Adrenal gland (tissue), 12 donors: Measurements from ENCODE around the gene MAN1C1. TPM values are rescaled to one million over a fixed set of nuclear protein-coding genes. Genes with fewer than 3 reads are reported as not detected.
A peak's percentile ranks its signal among the peaks of the same experiment; 100 is the strongest.

Source experiments
- DNase-seq, 7 donors: peaks; one replicate each; pipeline ENCODE4 v3.0.0-alpha.2; 2019 to 2020
- H3K27ac ChIP-seq, 5 donors: fragments of 200-600 bp; sonication (generic) in 4 of 5; 1 replicate in 3 of 5; 2 replicates in 2 of 5; pipeline versions ENCODE4 v1.5.1 to v1.8.0; 2016 to 2020; ENCODE audit warnings: mild to moderate bottlenecking in 1 of 5
- H3K27me3 ChIP-seq: fragments of 200-600 bp; 2 replicates; pipeline ENCODE4 v1.8.0; 2021
- H3K36me3 ChIP-seq, 2 donors: fragments of 200-600 bp; replicated peaks in 1 of 2; 1 replicate in 1 of 2; 2 replicates in 1 of 2; pipeline versions ENCODE4 v1.5.1 to v1.8.0; 2018 to 2022
- H3K4me1 ChIP-seq, 2 donors: fragments of 200-600 bp; replicated peaks in 1 of 2; 1 replicate in 1 of 2; 2 replicates in 1 of 2; pipeline versions ENCODE4 v1.5.1 to v1.8.0; 2018 to 2021
- H3K4me3 ChIP-seq, 4 donors: fragments of 200-600 bp; sonication (generic) in 3 of 4; one replicate each; pipeline ENCODE4 v1.5.1; 2016 to 2018
- H3K9me3 ChIP-seq, 3 donors: fragments of 200-600 bp; sonication (generic) in 1 of 3; replicated peaks in 1 of 3; 1 replicate in 2 of 3; 2 replicates in 1 of 3; pipeline versions ENCODE4 v1.5.1 to v1.8.0; 2016 to 2021
- CTCF ChIP-seq, 6 experiments: fragments of 450-650 bp in 4 of 6; fragments of 200-600 bp in 2 of 6; sonication (generic) in 1 of 6; IDR thresholded peaks; 1 replicate in 5 of 6; 2 replicates in 1 of 6; pipeline versions ENCODE4 v1.5.1 to v1.8.0; 2016 to 2021; ENCODE audit warnings: antibody characterized with exemption in 6 of 6, mild to moderate bottlenecking in 2 of 6, moderate library complexity in 1 of 6
- POLR2A ChIP-seq, 2 donors: fragments of 450-650 bp; IDR thresholded peaks; one replicate each; pipeline ENCODE4 v1.6.1; 2017; ENCODE audit warnings: antibody characterized with exemption in 2 of 2, mild to moderate bottlenecking in 2 of 2, moderate library complexity in 1 of 2
- WGBS, 4 donors: extraction: QIAGEN DNeasy Blood & Tissue Kit in 2 of 4; methylation state at CpG; one replicate each; pipeline versions ENCODE4 v1.1.5 to v1.1.7; 2013 to 2017; 5-methylcytosine and 5-hydroxymethylcytosine counted together
- intact Hi-C, 2 donors: fragments of 100-400 bp; cut with DNase I; formaldehyde crosslinking; loops; one replicate each; pipeline versions ENCODE4 v1.14.1 to v1.15.0; 2022 to 2023
- polyA plus RNA-seq, 3 donors: library from polyadenylated mRNA; stranded (reverse); fragments of 200-250 nt in 2 of 3; fragments of 350-450 nt in 1 of 3; fragmentation: Illumina TruSeq in 1 of 3; extraction: RNeasy Lipid Tissue Mini Kit (QIAGEN cat#74804) in 1 of 3; gene quantifications; one replicate each; pipeline ENCODE4 v1.2.3, GENCODE V29; 2013 to 2014
- total RNA-seq, 9 donors: library from RNA; depleted of rRNA in 4 of 9; stranded (reverse); fragments of >200 nt in 4 of 9; fragments of 120-200 nt in 1 of 9; fragmentation: NEBNext Ultra II Directional in 1 of 9; extraction: Animal tissue kit (Norgen Biotek cat#: 25700) in 1 of 9; gene quantifications; one replicate each; pipeline versions ENCODE4 v1.1.0 to v1.2.4, GENCODE V29; 2013 to 2023
- donor health status: healthy with polysubstance abuse.
- donor health status: Bipolar disorder and iron deficiency.
- donor health status: DM: yes; HTN: yes; CAD: no.
- donor health status: DM: no; HTN: no; CAD: no.
- donor health status: DM: no; HTN: no; CAD: no.
- donor health status: DM: yes; HTN: yes; CAD: no.

Gene MAN1C1
- total and polyA plus RNA-seq, 12 donors: 2.7 to 58.7 (median 27.7) TPM

- Histone ChIP-seq H3K36me3 (peaks cover 0 to 11% of the 10 kb centered on the region in 2 donors), H3K9me3 (no peaks in the 10 kb centered on the region), H3K4me3 (no peak overlapping the region), H3K27me3 (no peaks in the 10 kb centered on the region), H3K4me1 (peaks cover 0 to 16% of the 10 kb centered on the region in 2 donors), H3K27ac (no peak overlapping the region)
- 89 to 93% (median 91%) methylated on average over 7 of the region's 7 CpGs for whole genome bisulfite sequencing, 4 donors
- intact Hi-C loops: no loop called here
- peak in 1 of 7 donors; percentile 40 for DNase-seq
- TF ChIP-seq POLR2A (IDR thresholded peaks at IDR 0.05): no peak
Observed at GRCh38 chr1:25643929-25644328, 27.3 kb downstream of the MAN1C1 start.

GRCh38 chr1:25644962-25645361 lies 28.4 kb downstream of the MAN1C1 start:
- Histone ChIP-seq H3K27me3 (no peaks in the 10 kb centered on the region), H3K9me3 (no peaks in the 10 kb centered on the region), H3K4me1 (peaks cover 0 to 16% of the 10 kb centered on the region in 2 donors), H3K36me3 (peaks cover 0 to 11% of the 10 kb centered on the region in 2 donors), H3K27ac (no peak overlapping the region), H3K4me3 (no peak overlapping the region)
- TF ChIP-seq CTCF (IDR thresholded peaks at IDR 0.05) (no peak), POLR2A (IDR thresholded peaks at IDR 0.05) (no peak)
- WGBS, 4 donors: 82 to 96% (median 87%) methylated on average over 4 of the region's 4 CpGs
- intact Hi-C loops: no loop called here
- DNase-seq: no peak

GRCh38 chr1:25645637-25646400 lies 29.2 kb downstream of the MAN1C1 start:
- intact Hi-C loops: no loop called here
- H3K4me3 ChIP-seq: no peak overlapping the region
- DNase-seq: peak in 1 of 7 donors; percentile 42
- no peaks in the 10 kb centered on the region for H3K27me3 ChIP-seq
- no peak overlapping the region for H3K27ac ChIP-seq
- TF ChIP-seq POLR2A (IDR thresholded peaks at IDR 0.05) (no peak), CTCF (IDR thresholded peaks at IDR 0.05) (no peak)
- H3K9me3 ChIP-seq: no peaks in the 10 kb centered on the region
- H3K36me3 ChIP-seq: peaks cover 0 to 11% of the 10 kb centered on the region in 2 donors
- H3K4me1 ChIP-seq: peaks cover 0 to 7% of the 10 kb centered on the region in 2 donors
- 94 to 99% (median 96%) methylated on average over 19 to 23 of the region's 23 CpGs for WGBS, 4 donors

- WGBS, 4 donors: 80 to 95% (median 90%) methylated on average over 1 to 4 of the region's 4 CpGs
- Histone ChIP-seq H3K36me3 (peaks cover 0 to 11% of the 10 kb centered on the region in 2 donors), H3K9me3 (no peaks in the 10 kb centered on the region), H3K27me3 (no peaks in the 10 kb centered on the region), H3K4me1 (peaks cover 0 to 8% of the 10 kb centered on the region in 2 donors), H3K27ac (no peak overlapping the region), H3K4me3 (no peak overlapping the region)
- intact Hi-C loops: no loop called here
- no peak for DNase-seq
- TF ChIP-seq POLR2A (IDR thresholded peaks at IDR 0.05) (no peak), CTCF (IDR thresholded peaks at IDR 0.05) (no peak)
Observed at GRCh38 chr1:25647106-25647505, 30.5 kb downstream of the MAN1C1 start.

- TF ChIP-seq POLR2A (IDR thresholded peaks at IDR 0.05): no peak
- no peak for TF ChIP-seq CTCF (IDR thresholded peaks at IDR 0.05)
- Histone ChIP-seq H3K27ac (no peak overlapping the region), H3K4me1 (peaks cover 0 to 4% of the 10 kb centered on the region in 2 donors), H3K27me3 (no peaks in the 10 kb centered on the region), H3K4me3 (no peak overlapping the region), H3K36me3 (peaks cover 0 to 11% of the 10 kb centered on the region in 2 donors), H3K9me3 (no peaks in the 10 kb centered on the region)
- intact Hi-C loops: no loop called here
- WGBS, 4 donors: 92 to 98% (median 95%) methylated on average over 2 to 5 of the region's 5 CpGs
- peak in 1 of 7 donors; percentile 33 for DNase-seq
Observed at GRCh38 chr1:25647863-25648262, 31.3 kb downstream of the MAN1C1 start.
